HG03565 (cell line): Measurements from ENCODE around the gene CUEDC1.
A peak's percentile ranks its signal among the peaks of the same experiment; 100 is the strongest.
"Not testable (repeated sequence)": the region's sequence is repeated elsewhere in the genome, so short reads cannot be mapped to it uniquely, and the experiment has no call there.

Source experiments
- ATAC-seq: cut with Tn5 transposase; IDR thresholded peaks from one replicate; pipeline ENCODE4 v1.9.1; 2021; ENCODE audit warnings: mild to moderate bottlenecking, moderate library complexity; ENCODE audit not compliant: unreplicated experiment

CUEDC1 gene

DNA sequence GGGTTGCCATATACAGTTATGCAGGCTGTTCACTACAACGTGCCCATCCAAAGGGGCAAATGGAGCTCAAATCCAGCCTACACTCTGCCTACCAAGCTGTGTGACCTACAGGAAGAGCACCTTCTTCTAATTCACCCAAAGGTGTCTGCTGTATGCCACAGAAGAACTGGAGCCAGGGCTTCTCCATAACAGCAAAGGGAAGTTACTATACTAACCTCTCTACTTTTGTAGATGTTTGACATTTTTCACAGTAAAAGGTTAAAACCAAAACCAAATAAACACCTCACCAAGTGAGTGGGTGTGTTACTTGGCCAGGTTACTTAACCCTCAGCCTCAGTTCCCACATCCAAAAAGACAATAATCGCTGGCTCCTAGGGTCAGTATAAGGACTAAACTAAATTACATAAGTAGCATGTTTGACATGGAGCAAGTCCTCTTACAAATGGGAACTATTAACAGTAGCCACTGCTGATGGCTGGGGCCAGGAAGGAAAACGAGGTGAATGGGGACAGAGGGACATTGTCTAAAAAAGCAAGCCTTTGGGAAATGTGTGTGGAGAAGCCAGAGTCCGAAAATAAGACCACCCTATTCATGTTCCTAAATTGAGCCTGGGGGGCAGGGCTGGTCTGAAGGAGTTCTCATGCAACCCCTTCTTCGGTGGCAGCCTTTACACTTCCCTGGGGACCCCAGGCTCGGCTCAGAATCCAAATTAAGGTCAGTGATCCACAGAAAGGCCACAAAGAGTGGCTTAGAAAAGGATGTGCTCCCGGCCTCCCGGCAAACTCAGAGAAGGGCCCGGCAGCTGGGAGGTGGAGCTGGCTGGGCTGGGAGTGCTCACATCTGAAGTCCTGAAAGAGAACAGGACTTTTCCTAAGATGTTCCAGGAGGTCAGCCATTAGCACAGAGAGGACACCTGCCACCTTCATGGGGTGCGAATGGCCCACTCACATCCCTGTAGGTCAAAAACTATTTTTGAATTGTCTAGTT lies 13.5 kb downstream of the CUEDC1 start:
- no peak for ATAC-seq

DNA sequence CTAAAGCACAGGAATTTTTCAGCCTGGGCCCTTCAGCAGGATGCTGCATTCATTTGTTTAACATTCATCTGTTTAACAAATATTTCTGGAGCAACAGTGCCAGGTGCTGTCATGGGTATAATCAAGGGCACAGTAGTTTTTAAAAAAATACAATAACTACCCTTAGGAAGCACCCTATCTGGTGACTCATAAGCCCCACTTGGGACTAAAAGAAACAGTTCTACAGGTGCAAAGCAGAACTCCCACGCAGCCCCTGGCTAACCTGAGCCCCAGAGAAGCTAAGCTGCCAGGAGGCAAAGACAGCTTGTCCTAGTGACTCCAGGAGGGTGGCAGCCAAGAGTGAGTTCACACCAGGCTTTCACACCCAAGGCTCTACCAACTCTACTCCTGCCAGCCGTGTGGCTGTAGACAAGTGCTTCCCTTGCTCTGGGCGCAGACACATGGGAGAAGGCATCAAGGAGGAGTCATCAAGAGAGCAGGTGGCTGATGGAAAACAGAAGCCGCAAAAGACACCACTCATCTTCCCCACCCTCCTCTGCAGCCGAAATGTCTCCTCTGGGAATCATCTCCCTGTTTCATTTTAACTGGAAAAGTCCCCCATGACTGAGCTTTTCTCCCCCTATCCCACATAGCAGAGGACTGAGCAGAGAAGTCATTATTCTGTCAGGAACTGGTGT lies 14.4 kb downstream of the CUEDC1 start:
- no peak for ATAC-seq

DNA sequence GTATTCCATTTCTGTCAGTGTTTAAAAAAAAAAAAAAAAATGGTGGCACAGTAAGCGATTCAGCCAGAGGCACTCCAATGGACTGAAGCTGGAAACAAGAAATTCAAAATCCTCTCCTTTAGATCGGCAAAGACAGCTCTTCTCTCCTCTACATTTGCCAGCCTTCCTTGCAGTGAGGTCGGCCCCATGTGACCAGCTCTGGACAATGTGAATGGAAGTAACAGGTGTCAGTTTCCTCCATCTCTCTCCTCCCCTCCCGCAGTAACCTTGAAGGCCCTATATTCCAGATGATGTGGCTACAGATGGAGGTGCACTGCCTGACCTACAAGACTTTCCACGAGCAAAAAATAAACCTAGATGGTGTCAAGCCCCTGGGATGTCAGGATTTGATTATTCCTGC lies 15.0 kb downstream of the CUEDC1 start:
- no peak for ATAC-seq

DNA sequence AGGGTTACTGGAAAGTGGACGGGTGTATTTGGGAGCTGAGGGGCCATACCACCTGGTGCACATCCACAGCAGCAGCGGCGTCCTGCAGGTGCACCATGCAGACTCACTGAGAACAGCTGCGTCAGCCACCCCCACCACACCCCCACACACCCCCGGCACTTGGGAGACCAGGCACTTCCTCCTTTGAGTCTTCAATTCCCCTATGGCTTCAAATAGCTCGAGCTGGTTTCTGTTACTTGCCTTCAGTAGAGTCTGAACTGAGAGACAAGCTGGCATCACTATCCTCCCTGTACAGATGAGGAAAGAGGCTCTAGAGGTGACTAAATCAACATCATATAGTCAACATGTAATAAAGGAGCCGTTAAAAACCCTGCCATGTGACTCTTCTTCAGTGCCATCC lies 15.4 kb downstream of the CUEDC1 start:
- ATAC-seq: peak; percentile 47

DNA sequence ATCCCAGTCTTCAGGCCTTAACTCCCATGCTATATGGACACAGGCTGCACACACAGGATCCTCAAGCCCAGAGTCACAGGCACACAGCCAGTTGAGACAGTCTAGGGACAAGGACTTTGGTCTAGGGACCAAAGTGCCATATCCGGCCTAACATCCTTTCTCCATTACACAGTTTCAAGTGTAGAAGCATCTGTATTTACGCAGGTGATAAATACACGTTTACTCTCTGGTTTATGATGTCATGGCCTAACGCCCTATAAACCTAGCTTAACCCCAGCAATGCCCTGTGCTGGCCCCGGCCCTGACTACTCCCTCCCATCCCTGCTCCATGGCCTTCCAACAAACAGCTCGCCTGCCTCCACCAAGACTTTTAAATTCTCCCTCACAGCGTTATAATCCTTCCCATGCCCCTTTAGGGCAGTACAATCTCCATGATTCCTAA lies 17.1 kb downstream of the CUEDC1 start:
- ATAC-seq: no peak

DNA sequence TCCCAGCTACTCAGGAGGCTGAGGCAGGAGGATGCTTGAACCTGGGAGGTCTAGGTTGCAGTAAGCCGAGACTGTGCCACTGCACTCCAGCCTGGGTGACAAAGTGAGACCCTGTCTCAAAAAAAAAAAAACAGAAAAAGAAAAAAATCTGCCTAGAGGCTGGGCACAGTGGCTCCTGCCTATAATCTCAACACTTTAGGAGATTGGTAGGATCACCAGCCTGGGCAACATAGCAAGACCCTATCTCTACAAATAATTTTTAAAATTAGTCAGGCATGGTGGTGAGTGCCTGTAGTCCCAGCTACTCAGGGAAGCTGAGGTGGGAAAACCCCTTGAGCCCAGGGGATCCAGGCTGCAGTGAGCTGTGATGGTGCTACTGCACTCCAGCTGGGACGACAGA lies 17.7 kb downstream of the CUEDC1 start:
- ATAC-seq: no peak

DNA sequence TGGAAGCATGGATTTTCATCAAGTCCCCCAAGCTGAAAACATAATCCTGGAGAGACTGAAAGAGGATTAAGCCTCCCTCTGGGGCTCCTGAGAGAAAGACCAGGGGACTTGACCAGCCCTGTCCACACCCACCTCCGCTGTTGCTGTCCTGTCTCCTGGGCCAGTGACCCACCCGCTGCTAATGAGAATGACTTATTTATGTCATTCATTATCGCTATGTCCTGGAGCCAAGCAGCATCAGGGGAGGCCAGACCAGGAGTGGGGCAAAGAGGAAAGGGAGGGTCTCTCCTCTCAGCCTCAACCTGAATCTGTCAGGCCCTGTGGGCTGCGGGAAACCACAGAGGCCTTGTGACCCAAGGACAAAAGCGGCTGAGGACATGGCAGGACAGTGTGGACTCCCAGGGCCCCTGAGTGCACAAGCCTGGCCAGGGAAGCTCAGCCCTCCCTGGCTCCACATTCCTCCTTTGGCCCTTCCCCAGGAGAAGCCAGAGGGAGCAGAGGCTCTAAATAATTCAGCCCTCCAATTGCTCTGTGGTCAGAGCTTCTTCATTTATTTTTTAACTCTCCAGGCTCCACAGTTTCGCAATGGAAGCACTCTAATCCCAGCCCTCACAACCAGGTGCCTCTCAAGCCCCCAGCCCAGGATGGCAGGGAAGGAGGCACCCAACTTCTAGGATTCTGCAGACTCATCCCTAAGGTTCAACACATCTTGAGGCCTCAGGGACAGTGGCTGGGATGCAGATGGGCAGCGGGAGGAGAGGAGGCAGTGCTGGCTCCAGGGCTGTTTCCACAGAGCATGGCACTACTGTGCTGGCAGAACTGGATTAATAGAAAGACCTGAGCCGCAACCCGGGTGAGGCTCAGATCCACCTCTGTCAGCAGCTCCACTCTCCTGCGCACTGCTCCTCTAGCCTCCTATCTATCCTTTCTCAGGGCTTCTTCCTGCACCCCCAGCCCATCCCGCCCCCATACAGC lies 19.1 kb downstream of the CUEDC1 start:
- ATAC-seq: no peak

DNA sequence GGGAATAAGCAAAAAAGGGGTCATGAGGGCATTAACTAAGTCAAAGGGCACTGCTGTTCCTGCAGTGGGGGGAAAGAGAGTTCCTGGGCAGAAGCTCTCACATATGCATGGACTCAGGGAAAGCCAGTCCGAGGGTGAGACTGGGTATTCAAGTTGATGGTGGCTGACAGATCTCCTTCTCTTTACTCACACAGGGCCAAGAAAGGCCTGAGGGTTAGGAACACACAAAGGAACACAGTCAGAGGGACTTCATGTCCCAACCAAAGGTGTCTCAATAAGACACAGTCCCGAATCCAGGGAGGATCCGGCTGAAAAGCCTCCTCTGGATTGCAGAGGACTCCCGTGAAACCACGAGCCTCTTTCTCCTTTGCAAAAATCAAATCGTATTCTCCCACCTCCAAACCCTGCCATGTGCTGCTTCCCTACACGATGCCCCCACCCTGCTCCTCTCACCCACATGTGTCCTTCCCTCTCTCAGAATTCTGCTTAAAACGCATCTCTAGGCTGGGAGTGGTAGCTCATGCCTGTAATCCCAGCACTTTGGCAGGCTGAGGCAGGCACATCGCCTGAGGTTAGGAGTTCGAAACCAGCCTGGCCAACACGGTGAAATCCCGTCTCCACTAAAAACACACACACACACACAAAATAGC lies 23.6 kb downstream of the CUEDC1 start:
- ATAC-seq: no peak

DNA sequence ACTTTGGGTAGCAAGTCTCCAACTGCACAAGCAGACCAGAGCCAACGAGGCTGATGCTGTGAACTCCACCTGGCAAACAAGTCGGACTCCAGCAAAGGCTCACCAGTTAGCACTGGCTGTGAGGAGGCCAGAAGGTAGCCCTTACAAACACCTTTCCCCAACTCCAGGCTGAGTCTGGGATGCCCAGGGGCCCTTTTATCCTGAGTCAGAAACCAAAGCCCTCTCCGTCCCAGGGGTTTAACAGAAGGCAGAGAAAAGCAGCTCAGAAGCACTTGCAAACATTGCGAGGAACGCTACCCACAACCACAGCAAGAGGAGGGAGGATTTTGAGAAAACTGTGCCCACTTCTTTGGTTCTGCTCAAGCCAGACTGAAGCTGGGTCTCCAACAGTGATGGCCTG lies 25.0 kb downstream of the CUEDC1 start:
- ATAC-seq: no peak

DNA sequence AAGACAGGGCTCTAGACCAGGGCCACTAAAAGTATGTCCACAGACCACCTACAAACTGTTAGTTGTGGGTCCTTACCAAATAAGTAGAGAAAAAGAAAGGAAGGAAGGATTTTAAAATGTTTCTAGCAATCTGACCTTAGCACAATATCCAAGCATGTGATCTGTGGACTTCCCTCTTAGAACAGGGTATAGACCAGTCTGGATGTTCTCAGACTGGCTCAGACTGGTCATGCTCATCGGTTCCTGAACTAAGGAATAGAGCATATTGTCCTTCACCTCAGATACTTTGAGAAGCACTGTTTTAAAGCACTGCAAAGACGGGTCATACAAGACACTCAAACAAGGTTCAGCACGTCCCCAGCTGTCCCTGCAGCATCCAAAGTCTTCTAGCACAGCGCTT lies 25.8 kb downstream of the CUEDC1 start:
- no peak for ATAC-seq

DNA sequence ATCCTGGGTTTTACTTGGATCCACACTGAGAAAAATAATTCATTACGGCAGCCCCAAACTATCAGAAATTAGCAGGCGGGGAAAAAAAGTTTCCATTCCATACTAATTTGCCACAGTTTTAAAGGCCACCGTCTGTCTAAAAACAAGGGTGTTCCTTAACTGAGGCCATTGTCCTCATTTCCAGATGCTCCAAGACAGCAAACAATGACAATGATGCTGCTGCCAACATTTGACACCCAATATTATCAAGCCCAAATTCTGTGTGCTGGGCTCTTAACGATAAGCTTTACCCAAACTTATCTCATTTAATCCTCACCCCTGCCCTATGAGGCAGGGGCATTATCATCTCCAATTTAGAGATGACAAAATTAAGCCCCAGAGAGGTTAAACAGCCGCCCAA lies 26.3 kb downstream of the CUEDC1 start:
- no peak for ATAC-seq

DNA sequence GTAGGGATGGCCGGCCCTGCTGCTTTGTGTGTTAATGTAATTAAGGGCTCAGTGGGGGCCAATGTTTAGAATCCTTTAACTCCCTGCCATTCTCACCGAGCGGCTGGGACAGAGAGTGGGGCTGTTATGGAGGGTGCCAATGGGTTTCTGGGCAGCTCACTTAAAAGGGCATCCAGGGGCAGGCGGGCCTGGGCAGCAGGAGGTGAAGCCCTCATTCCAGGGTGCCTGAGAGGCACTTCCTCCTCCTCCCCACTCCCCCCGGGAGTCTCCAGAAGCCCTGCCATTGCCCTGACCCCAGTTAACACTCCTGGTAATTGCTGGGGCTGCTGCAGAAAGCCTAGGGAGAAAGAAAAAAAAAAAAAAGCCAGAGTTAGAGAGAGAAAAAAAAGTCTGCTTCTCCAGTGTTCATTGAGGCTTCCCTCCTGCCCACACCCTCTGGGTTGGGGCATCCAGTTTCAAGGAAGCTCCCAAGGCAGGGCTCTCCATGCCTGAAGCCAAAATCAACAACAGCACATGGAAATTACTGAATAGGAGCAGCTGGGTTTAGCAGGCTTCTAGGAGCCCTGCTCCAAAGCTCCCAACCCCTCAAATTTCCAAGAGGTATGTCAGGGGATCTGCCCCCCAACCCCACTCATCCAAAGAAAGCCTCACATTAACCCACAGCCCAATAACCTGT lies 28.0 kb downstream of the CUEDC1 start:
- no peak for ATAC-seq

DNA sequence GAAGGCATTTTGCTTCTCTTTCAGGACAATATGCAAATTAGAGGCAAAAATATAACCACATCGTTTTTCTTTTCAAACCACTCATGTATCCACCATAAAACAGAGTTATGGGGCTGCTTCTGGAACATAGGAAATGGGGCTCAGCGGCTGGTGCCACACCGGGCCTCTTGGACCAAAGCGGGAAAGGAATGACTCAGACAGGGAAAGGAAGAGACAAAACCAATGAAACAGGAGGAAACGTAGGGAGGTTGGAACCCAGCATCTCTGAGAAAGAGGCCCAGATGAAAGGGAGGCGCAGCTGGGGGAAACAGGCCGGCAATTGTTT lies 28.5 kb downstream of the CUEDC1 start:
- ATAC-seq: no peak

DNA sequence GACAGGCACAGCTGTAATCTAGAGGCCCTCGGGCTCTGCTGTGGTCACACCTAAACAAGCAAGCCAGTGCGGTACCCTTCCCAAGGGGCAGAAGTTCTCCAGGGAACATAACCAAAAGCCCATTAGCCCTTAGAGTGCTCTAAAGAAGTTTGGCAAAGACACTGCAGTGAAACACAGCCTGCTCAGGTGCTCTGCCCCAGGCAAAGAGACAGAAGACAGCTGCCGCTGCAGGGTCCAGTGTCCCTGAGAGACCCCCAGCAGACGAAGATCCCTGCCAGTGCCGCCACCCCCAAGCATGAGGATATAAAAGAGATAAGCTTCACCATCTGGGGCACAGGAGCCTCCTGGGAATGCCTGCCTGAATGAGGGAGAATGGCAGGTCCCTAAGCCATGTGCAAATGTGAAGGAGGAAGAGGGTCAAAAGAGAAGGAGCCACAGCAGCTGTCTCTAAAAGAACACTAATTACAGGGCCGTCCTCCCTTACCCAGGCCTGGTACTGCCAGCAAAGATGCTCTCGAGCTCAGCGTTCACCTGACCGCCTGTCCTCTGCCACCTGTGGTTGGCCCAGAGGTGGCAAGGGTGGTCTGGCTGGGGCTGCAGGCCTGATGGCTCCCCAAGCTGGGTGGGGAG lies 29.7 kb downstream of the CUEDC1 start:
- ATAC-seq: no peak

DNA sequence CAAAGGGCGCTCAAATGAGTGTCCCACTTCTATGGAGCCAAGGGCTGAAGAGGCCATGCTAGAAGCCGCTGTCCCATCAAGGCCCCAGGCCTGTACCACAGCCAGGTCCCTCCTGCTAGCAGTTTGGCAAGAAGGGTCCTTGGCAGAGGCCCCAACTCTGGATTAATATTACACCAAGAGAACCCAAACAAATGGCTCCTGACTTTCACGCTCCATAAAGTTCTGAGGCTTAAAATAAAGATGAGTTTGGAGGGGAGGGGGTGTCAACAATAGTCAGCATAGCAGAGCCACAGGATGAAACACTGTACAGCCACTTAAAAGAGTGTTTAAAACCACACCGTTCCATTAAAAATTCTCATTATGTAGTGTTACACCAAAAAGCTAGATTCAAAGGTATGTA lies 30.5 kb downstream of the CUEDC1 start:
- no peak for ATAC-seq

DNA sequence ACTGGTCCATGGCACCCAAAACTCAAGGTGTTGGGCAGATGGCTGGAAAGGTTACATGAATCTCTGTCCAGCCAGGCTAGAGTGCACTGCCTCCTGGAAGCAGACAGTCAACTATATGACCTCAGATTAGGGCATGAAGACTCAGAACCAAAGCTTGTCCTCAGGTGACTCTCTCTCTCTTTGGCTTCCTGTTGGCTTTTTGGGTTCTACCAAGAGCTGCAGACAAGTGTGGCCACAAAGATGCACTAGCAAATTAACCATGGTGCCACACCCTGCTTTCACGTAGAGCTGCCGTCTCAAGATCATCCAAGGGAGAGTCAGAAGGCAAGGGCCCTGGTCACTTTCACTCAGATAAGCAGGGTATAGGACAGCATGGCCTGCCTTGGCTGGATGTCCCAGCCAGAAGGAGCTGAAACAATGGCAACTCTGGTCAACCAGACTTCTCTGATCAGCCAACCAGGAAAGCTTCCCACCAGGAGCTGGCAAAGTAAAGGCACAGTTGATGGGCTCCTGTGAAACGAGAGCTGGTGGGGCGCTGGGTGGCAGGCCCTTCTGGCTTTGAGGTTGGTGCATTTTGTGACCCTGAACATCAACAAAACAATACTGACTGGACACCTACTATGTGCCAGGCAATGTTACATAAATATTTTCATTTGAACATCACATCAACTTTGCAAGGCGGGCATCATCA lies 31.9 kb downstream of the CUEDC1 start:
- ATAC-seq: no peak

DNA sequence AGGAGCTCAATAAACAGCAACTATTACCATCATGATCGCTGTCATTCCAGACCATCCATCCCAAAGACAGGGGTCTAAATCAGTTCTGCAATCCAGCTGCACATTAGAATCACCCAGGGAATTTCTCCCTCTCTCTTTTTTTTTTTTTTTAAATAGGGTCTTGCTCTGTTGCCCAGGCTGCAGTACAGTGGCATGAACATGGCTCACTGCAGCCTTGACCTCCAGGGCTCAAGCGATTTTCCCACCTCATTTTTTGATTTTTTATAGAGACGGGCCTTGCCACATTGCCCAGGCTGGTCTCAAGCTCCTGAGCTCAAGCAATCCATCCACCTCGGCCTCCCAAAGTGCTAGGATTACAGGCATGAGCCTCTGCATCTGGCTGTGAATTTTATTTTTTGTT lies 32.5 kb downstream of the CUEDC1 start:
- ATAC-seq: not testable (repeated sequence)

DNA sequence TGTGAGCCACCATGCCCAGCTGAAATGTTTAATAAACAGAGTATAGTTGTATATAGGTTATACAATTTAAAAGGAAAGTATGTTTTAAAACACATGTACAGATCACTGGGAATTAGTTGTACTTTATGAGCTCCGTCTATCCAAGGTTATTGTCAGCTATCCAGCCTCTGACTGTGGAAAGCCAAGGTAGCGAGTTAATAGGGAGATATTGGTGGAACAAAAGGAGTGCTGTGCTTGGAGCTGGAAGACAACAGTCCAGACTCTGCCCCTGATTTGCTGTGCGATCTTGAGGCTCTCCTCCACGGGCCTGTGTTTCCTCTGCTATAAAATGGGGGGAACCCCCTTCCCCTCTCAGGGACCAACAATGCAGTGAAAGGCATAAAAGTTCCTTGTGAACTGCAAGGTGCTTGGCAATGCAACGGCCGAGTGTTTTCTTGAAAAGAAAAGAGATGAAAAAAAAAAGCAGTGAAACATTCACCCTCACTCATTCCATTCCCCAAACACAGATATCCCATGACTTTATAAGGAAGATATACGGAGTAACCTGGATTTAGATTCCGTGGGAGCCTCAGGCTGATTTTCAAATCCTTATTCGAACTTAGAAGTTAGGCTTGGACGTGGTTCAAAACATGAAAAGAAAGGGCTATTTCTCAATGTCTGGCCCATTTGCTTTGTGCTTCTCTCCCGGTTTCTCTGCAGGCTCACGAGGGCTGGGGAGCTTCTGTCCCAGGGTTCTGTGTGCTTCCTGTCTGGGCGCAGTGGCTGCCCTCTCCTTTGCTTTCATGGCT lies 34.1 kb downstream of the CUEDC1 start:
- no peak for ATAC-seq
